Measurements from ENCODE around the gene STATH.

GRCh38 chr4:70002507-70002906, 6.7 kb downstream of the STATH start:
- TF ChIP-seq, protein P1, sequence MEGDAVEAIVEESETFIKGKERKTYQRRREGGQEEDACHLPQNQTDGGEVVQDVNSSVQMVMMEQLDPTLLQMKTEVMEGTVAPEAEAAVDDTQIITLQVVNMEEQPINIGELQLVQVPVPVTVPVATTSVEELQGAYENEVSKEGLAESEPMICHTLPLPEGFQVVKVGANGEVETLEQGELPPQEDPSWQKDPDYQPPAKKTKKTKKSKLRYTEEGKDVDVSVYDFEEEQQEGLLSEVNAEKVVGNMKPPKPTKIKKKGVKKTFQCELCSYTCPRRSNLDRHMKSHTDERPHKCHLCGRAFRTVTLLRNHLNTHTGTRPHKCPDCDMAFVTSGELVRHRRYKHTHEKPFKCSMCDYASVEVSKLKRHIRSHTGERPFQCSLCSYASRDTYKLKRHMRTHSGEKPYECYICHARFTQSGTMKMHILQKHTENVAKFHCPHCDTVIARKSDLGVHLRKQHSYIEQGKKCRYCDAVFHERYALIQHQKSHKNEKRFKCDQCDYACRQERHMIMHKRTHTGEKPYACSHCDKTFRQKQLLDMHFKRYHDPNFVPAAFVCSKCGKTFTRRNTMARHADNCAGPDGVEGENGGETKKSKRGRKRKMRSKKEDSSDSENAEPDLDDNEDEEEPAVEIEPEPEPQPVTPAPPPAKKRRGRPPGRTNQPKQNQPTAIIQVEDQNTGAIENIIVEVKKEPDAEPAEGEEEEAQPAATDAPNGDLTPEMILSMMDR (IDR thresholded peaks at IDR 0.05), result no peak
- TF ChIP-seq, protein P2, sequence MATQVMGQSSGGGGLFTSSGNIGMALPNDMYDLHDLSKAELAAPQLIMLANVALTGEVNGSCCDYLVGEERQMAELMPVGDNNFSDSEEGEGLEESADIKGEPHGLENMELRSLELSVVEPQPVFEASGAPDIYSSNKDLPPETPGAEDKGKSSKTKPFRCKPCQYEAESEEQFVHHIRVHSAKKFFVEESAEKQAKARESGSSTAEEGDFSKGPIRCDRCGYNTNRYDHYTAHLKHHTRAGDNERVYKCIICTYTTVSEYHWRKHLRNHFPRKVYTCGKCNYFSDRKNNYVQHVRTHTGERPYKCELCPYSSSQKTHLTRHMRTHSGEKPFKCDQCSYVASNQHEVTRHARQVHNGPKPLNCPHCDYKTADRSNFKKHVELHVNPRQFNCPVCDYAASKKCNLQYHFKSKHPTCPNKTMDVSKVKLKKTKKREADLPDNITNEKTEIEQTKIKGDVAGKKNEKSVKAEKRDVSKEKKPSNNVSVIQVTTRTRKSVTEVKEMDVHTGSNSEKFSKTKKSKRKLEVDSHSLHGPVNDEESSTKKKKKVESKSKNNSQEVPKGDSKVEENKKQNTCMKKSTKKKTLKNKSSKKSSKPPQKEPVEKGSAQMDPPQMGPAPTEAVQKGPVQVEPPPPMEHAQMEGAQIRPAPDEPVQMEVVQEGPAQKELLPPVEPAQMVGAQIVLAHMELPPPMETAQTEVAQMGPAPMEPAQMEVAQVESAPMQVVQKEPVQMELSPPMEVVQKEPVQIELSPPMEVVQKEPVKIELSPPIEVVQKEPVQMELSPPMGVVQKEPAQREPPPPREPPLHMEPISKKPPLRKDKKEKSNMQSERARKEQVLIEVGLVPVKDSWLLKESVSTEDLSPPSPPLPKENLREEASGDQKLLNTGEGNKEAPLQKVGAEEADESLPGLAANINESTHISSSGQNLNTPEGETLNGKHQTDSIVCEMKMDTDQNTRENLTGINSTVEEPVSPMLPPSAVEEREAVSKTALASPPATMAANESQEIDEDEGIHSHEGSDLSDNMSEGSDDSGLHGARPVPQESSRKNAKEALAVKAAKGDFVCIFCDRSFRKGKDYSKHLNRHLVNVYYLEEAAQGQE (IDR thresholded peaks at IDR 0.05; ENCODE audit: insufficient read depth in 1 of 2, low read depth in 2 of 2, low read length in 1 of 2), result no peak

Data from Panc1 (cell line).